ENCODE data around the gene ESR2.
"Not testable (repeated sequence)": the region's sequence is repeated elsewhere in the genome, so short reads cannot be mapped to it uniquely, and the experiment has no call there.

DNA sequence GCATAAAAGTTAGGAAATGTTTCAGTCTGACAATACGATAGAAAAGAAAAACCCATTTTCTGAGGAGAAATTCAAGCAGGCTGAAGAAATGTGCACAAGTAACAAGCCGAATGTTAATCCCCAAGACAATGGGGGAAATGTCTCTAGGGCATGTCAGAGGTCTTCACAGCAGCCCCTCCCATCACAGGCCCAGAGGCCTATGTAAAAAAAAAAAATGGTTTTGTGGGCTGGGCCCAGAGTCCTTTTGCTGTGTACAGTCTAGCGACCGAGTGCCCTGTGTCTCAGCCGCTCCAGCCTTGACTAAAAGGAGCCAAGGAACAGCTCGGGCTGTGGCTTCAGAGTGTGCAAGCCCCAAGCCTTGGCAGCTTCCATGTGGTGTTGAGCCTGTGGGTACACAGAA, 250.9 kb downstream of the ESR2 start:
- TF ChIP-seq, protein P1, sequence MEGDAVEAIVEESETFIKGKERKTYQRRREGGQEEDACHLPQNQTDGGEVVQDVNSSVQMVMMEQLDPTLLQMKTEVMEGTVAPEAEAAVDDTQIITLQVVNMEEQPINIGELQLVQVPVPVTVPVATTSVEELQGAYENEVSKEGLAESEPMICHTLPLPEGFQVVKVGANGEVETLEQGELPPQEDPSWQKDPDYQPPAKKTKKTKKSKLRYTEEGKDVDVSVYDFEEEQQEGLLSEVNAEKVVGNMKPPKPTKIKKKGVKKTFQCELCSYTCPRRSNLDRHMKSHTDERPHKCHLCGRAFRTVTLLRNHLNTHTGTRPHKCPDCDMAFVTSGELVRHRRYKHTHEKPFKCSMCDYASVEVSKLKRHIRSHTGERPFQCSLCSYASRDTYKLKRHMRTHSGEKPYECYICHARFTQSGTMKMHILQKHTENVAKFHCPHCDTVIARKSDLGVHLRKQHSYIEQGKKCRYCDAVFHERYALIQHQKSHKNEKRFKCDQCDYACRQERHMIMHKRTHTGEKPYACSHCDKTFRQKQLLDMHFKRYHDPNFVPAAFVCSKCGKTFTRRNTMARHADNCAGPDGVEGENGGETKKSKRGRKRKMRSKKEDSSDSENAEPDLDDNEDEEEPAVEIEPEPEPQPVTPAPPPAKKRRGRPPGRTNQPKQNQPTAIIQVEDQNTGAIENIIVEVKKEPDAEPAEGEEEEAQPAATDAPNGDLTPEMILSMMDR (IDR thresholded peaks at IDR 0.05; ENCODE audit: low read depth, low read length), result not testable (repeated sequence)
- TF ChIP-seq EZH2phosphoT487 (IDR thresholded peaks at IDR 0.05; ENCODE audit: low read depth), result not testable (repeated sequence)

Measured in OCI-LY3 (cell line).